Measurements from ENCODE around the gene RSPH1. TPM values are rescaled to one million over a fixed set of nuclear protein-coding genes. Genes with fewer than 3 reads are reported as not detected.
A peak's percentile ranks its signal among the peaks of the same experiment; 100 is the strongest.

RSPH1 gene
- total RNA-seq, 1 experiment from 2014 or later, result 0.31 TPM

- H2BK15ac ChIP-seq (ENCODE audit: low read depth, low read length), result no peak overlapping the region
- no peak for TF ChIP-seq CTCF (conservative IDR thresholded peaks at IDR 0.05)
- peaks cover 6 to 8% of the 10 kb centered on the region in 2 experiments; a peak in 4 of 5 replicates for H3K9me3 Mint-ChIP-seq
- H3K23ac ChIP-seq (ENCODE audit: insufficient read length, low read depth, low read length), result no peak overlapping the region
- no CpG with 5 or more reads among the region's 1 CpG for WGBS (ENCODE audit: extremely low coverage, insufficient read length, low lambda C conversion rate)
- no peak overlapping the region for H3K4me3 Mint-ChIP-seq
- no peak overlapping the region for H2BK12ac ChIP-seq (ENCODE audit: insufficient read length, low read depth, low read length)
- no peak overlapping the region for H4K5ac ChIP-seq (ENCODE audit: insufficient read length, low read depth, low read length)
- no peak overlapping the region for H3T11ph ChIP-seq (ENCODE audit: low read length)
- no peak overlapping the region for H3K18ac ChIP-seq (ENCODE audit: insufficient read length, low read depth, low read length)
- no peaks in the 10 kb centered on the region for H3K27me3 ChIP-seq (ENCODE audit: insufficient read depth, low read length)
- no peak overlapping the region for H3K4ac ChIP-seq (ENCODE audit: low read depth, low read length)
- H3K9me3 ChIP-seq (ENCODE audit: control insufficient read depth, low read depth, low read length), result no peaks in the 10 kb centered on the region
- H4K20me1 ChIP-seq (ENCODE audit: control insufficient read depth, insufficient read depth, insufficient read length), result no peaks in the 10 kb centered on the region
- H4K8ac ChIP-seq (replicated peaks; ENCODE audit: insufficient read length, low read depth, low read length), result no peak overlapping the region
- H2BK120ac ChIP-seq (ENCODE audit: low read depth, low read length, poor library complexity, severe bottlenecking), result no peak overlapping the region
- no peaks in the 10 kb centered on the region for H3K79me2 ChIP-seq (ENCODE audit: insufficient read depth, low read length)
- H3K56ac ChIP-seq (ENCODE audit: insufficient read length, low read depth, low read length), result no peak overlapping the region
- H4K91ac ChIP-seq (ENCODE audit: insufficient read length, low read depth, low read length), result no peak overlapping the region
- H3K79me1 ChIP-seq (ENCODE audit: insufficient read depth, low read depth, low read length, poor library complexity, severe bottlenecking), result no peaks in the 10 kb centered on the region
- no peak overlapping the region for H2AK5ac ChIP-seq (ENCODE audit: insufficient read length, low read length)
- no peak overlapping the region for H2AFZ ChIP-seq (ENCODE audit: low read length)
- no peak overlapping the region for H3K4me2 ChIP-seq (ENCODE audit: insufficient read depth, insufficient read length, low read length)
- no peak overlapping the region for H3K9ac ChIP-seq (ENCODE audit: extremely low read depth, insufficient read length, low read length)
- no peak overlapping the region for H3K14ac ChIP-seq (ENCODE audit: insufficient read depth, low read length)
- no peak for DNase-seq
- no peak overlapping the region for H2BK5ac ChIP-seq (ENCODE audit: insufficient read length, low read length)
- peaks cover 0 to 2% (median 0%) of the 10 kb centered on the region in 3 experiments; a peak in 2 of 7 replicates for H3K36me3 Mint-ChIP-seq (ENCODE audit: insufficient read depth in 1 of 3, low read depth in 3 of 3)
- H3K4me1 Mint-ChIP-seq, result peaks cover 46 to 52% of the 10 kb centered on the region in 2 experiments
- H2BK20ac ChIP-seq (ENCODE audit: low read depth, low read length, poor library complexity, severe bottlenecking), result no peak overlapping the region
- no peaks in the 10 kb centered on the region; the same call in 1 of the 2 replicates for H3K4me1 ChIP-seq (ENCODE audit: insufficient read depth, low read length)
- peaks cover 11% of the 10 kb centered on the region for H3K27me3 Mint-ChIP-seq (ENCODE audit: low read depth)
- H3K23me2 ChIP-seq (ENCODE audit: insufficient read length, low read depth, low read length, poor library complexity, severe bottlenecking), result no peaks in the 10 kb centered on the region
- 0 out of 7 replicates have a peak overlapping the region, but pooled peaks of 1 of the 3 experiments have one; percentile 28 for H3K27ac Mint-ChIP-seq
- no peak overlapping the region for H3K27ac ChIP-seq (ENCODE audit: insufficient read length, low read depth, low read length)
Observed at GRCh38 chr21:42459082-42459460, 37.0 kb downstream of the RSPH1 start.

Data from H9 (cell line).